Stomach (tissue), 9 donors: ENCODE data around the gene NOTCH3. TPM values are rescaled to one million over a fixed set of nuclear protein-coding genes. Genes with fewer than 3 reads are reported as not detected.

Experiments used
- DNase-seq, 2 donors: peaks; one replicate each; pipeline versions ENCODE4 v3.0.0 to v3.0.0-alpha.2; 2013 to 2019
- H3K27ac ChIP-seq, 5 donors: fragments of 200-600 bp in 4 of 5; sonication (generic) in 4 of 5; one replicate each; pipeline ENCODE4 v1.5.1; 2013 to 2019; ENCODE audit warnings: mild to moderate bottlenecking in 1 of 5, moderate library complexity in 1 of 5
- H3K27me3 ChIP-seq, 3 donors: fragments of 200-600 bp; sonication (generic); one replicate each; pipeline ENCODE4 v1.5.1; 2017 to 2019; ENCODE audit warnings: mixed run types in 1 of 3
- H3K36me3 ChIP-seq, 4 donors: fragments of 200-600 bp; sonication (generic); 1 replicate in 3 of 4; 2 replicates in 1 of 4; pipeline ENCODE4 v1.5.1; 2016 to 2019
- H3K4me1 ChIP-seq, 4 donors: fragments of 200-600 bp; sonication (generic); one replicate each; pipeline ENCODE4 v1.5.1; 2016 to 2019
- H3K4me3 ChIP-seq, 4 donors: fragments of 200-600 bp; sonication (generic) in 3 of 4; one replicate each; pipeline ENCODE4 v1.5.1; 2016 to 2019; ENCODE audit warnings: mild to moderate bottlenecking in 1 of 4
- H3K9me3 ChIP-seq, 4 donors: fragments of 200-600 bp; sonication (generic); one replicate each; pipeline ENCODE4 v1.5.1; 2016 to 2019
- EP300 ChIP-seq: sonication (generic); formaldehyde crosslinking; IDR thresholded peaks from one replicate; pipeline ENCODE4 v1.6.1; 2017; ENCODE audit warnings: antibody characterized with exemption
- POLR2A ChIP-seq, 4 donors: fragments of 450-650 bp; IDR thresholded peaks; one replicate each; pipeline ENCODE4 v1.6.1; 2016; ENCODE audit warnings: antibody characterized with exemption in 4 of 4, control low read depth in 2 of 4, mild to moderate bottlenecking in 1 of 4, moderate library complexity in 1 of 4
- POLR2AphosphoS5 ChIP-seq, 3 donors: sonication (generic); formaldehyde crosslinking; IDR thresholded peaks; one replicate each; pipeline ENCODE4 v1.6.1; 2016; ENCODE audit warnings: antibody characterized with exemption in 3 of 3
- WGBS, 5 donors: extraction: QIAGEN DNeasy Blood & Tissue Kit in 3 of 5; methylation state at CpG; one replicate each; pipeline versions ENCODE4 v1.1.5 to v1.1.7; 2013 to 2018; 5-methylcytosine and 5-hydroxymethylcytosine counted together
- intact Hi-C: fragments of 100-400 bp; cut with DNase I; formaldehyde crosslinking; loops from one replicate; pipeline ENCODE4 v1.15.1; 2023; ENCODE audit warnings: low total_unique reads
- polyA plus RNA-seq, 3 donors: library from polyadenylated mRNA; stranded (reverse); fragments of 200-250 nt; gene quantifications; one replicate each; pipeline ENCODE4 v1.2.3, GENCODE V29; 2013
- total RNA-seq, 5 donors: library from RNA; depleted of rRNA; stranded (reverse); fragments of >200 nt; gene quantifications; one replicate each; pipeline versions ENCODE4 v1.1.0 to v1.2.3, GENCODE V29; 2014 to 2016
- TF ChIP-seq, protein P1 (sequence below), 7 experiments: fragments of 450-650 bp in 4 of 7; fragments of 200-600 bp in 3 of 7; sonication (generic) in 3 of 7; IDR thresholded peaks; one replicate each; pipeline ENCODE4 v1.5.1; 2016 to 2019; ENCODE audit warnings: antibody characterized with exemption in 7 of 7, control low read depth in 2 of 7, mild to moderate bottlenecking in 1 of 7
- donor health status: healthy with polysubstance abuse.
- donor health status: Bipolar disorder and iron deficiency.
- donor health status: healthy.

NOTCH3 gene
- total and polyA plus RNA-seq, 8 donors: 1.2 to 54.5 (median 22.8) TPM

DNA sequence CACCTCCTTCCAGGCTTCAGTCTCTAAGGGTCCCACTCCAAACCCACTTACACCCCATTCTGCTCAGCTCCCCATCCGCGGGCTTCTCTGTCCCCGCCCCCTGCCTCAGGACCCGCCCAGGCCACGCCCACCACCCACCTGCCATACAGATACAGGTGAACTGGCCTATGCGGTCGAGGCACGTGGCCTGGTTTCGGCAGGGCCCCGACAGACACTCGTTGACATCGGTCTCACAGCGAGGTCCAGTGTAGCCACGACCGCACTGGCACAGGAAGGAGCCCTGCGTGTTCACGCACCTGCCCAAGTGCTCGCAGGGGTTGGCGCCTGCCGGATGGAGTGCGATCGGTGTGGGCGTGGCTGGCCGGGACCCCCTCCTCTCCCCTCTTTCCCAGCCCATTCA is 11.9 kb downstream of the NOTCH3 start:
- intact Hi-C loops: no loop called here
- H3K4me3 ChIP-seq: no peak overlapping the region
- no peak for DNase-seq
- H3K27me3 ChIP-seq: peaks cover 0 to 11% (median 0%) of the 10 kb centered on the region in 3 donors
- WGBS, 5 donors: 84 to 91% (median 89%) methylated on average over 20 to 24 of the region's 24 CpGs
- no peaks in the 10 kb centered on the region for H3K4me1 ChIP-seq
- peaks cover 0 to 14% (median 5%) of the 10 kb centered on the region in 4 donors for H3K36me3 ChIP-seq
- TF ChIP-seq EP300 (no peak), POLR2A (IDR thresholded peaks at IDR 0.05) (no peak)
- TF ChIP-seq, protein P1, sequence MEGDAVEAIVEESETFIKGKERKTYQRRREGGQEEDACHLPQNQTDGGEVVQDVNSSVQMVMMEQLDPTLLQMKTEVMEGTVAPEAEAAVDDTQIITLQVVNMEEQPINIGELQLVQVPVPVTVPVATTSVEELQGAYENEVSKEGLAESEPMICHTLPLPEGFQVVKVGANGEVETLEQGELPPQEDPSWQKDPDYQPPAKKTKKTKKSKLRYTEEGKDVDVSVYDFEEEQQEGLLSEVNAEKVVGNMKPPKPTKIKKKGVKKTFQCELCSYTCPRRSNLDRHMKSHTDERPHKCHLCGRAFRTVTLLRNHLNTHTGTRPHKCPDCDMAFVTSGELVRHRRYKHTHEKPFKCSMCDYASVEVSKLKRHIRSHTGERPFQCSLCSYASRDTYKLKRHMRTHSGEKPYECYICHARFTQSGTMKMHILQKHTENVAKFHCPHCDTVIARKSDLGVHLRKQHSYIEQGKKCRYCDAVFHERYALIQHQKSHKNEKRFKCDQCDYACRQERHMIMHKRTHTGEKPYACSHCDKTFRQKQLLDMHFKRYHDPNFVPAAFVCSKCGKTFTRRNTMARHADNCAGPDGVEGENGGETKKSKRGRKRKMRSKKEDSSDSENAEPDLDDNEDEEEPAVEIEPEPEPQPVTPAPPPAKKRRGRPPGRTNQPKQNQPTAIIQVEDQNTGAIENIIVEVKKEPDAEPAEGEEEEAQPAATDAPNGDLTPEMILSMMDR (IDR thresholded peaks at IDR 0.05): no peak
- no peaks in the 10 kb centered on the region for H3K9me3 ChIP-seq
- no peak overlapping the region for H3K27ac ChIP-seq

DNA sequence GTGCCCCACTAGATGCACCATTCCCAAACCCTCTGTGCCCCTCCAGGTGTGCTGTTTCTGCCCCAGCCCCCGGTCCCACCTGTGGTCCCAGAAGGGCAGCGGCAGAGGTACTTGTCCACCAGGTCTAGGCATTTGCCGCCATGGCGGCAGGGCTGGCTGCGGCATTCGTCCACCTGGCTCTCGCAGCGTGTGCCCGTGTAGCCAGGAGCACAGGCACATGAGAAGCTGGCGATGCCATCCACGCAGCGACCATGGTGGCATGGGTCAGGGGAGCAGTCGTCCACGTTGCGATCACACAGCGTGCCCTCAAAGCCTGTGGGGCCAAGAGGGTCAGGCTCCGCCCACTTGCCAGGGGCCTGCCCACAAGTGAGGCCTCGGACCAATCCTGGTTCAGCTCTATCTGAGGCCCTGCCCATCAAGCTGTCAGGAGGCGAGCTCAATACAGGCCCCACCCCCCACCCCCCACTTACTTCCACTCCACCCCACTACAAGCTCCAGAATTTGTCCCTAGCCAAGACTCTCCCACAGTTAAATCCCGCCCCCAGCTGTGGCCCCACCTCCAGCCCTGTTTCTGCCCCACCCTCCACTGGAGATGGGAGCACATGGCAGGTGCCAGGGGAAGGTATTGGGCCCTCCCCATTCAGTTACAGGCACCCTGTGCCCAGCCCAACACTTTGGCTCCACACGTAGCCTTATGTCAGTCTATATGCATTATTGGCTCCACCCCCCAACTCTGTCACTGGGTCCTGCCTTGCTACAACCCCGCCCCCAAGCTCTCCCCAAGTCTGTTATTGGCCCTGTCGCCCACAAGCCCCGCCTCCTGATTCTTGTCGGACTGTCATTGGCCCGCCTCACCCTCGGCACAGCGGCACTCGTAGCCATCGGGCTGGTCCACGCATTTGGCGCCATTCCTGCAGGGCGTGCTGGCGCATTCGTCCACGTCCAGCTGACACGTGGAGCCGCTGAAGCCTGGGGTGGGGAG is 13.5 kb downstream of the NOTCH3 start:
- TF ChIP-seq POLR2AphosphoS5 (IDR thresholded peaks at IDR 0.05): no peak
- TF ChIP-seq POLR2A (IDR thresholded peaks at IDR 0.05): no peak
- TF ChIP-seq, protein P1 (IDR thresholded peaks at IDR 0.05): no peak
- TF ChIP-seq EP300: no peak
- H3K4me1 ChIP-seq: no peaks in the 10 kb centered on the region
- intact Hi-C loops: no loop called here

DNA sequence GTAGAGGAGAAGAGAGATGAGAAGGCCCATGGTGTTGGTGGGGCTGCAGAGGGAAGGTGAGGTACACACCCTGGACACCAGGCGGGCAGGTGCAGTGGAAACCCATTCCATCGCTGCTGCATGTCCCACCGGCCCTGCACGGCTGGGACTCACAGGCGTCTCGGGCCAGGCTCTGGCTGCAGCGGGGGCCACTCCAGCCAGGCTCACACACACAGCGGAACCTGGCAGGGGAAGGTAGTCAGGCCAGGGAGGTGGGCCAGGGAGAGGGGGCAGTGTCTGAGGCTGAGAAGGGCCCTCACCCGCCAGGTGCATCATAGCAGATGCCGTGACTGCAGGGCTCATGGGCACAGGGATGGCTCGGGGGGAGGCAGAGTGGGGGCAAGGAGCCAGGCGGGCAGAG is 15.6 kb downstream of the NOTCH3 start:
- no peak overlapping the region for H3K27ac ChIP-seq
- H3K36me3 ChIP-seq: peaks cover 0 to 6% (median 3%) of the 10 kb centered on the region in 4 donors
- H3K27me3 ChIP-seq: no peaks in the 10 kb centered on the region
- H3K4me1 ChIP-seq: peaks cover 0 to 6% (median 3%) of the 10 kb centered on the region in 4 donors
- TF ChIP-seq, protein P1 (IDR thresholded peaks at IDR 0.05): no peak
- no peak for TF ChIP-seq EP300
- no peak for TF ChIP-seq POLR2A (IDR thresholded peaks at IDR 0.05)
- no peak for TF ChIP-seq POLR2AphosphoS5 (IDR thresholded peaks at IDR 0.05)
- intact Hi-C loops: no loop called here
- H3K4me3 ChIP-seq: no peak overlapping the region
- no peaks in the 10 kb centered on the region for H3K9me3 ChIP-seq
- 86 to 94% (median 92%) methylated on average over 11 to 12 of the region's 12 CpGs for WGBS, 5 donors
- no peak for DNase-seq

More for the DNA sequence above, 13.5 kb downstream of the NOTCH3 start:
- Histone ChIP-seq H3K27me3 (peaks cover 0 to 6% (median 0%) of the 10 kb centered on the region in 3 donors), H3K4me3 (no peak overlapping the region), H3K27ac (no peak overlapping the region), H3K36me3 (peaks cover 0 to 14% (median 5%) of the 10 kb centered on the region in 4 donors), H3K9me3 (no peaks in the 10 kb centered on the region)
- no peak for DNase-seq
- 92 to 95% (median 94%) methylated on average over 38 of the region's 38 CpGs for WGBS, 5 donors

DNA sequence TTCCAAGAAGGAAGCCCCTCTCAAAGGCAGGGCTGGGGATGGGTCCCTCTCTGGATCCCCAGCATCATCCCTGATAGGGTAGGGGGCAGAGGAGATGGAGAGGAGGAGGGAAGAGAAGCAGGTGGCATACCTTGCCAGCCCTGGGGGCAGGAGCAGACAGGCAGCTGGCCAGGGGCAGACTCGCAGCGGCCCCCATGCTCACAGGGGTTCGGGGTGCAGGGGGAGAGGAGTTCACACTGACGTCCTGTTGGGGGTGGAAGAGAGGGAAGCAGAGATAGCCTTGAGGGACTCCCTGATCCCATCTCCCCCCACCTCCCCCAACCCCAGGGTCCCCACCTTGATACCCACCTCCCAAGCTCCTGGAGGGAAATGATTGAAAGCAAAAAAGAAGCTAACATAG is 16.0 kb downstream of the NOTCH3 start:
- H3K4me3 ChIP-seq: no peak overlapping the region
- H3K27me3 ChIP-seq: no peaks in the 10 kb centered on the region
- TF ChIP-seq EP300 (no peak), POLR2A (IDR thresholded peaks at IDR 0.05) (no peak), POLR2AphosphoS5 (IDR thresholded peaks at IDR 0.05) (no peak)
- TF ChIP-seq, protein P1 (IDR thresholded peaks at IDR 0.05): no peak
- intact Hi-C loops: no loop called here
- WGBS, 5 donors: 85 to 94% (median 86%) methylated on average over 4 of the region's 4 CpGs
- no peak overlapping the region for H3K27ac ChIP-seq
- H3K9me3 ChIP-seq: no peaks in the 10 kb centered on the region
- no peak for DNase-seq
- H3K36me3 ChIP-seq: peaks cover 0 to 6% (median 3%) of the 10 kb centered on the region in 4 donors
- H3K4me1 ChIP-seq: peaks cover 0 to 6% (median 3%) of the 10 kb centered on the region in 4 donors
